HG03280 (cell line): Measurements from ENCODE around the gene EEF2.
A peak's percentile ranks its signal among the peaks of the same experiment; 100 is the strongest.

Source experiments
- ATAC-seq: cut with Tn5 transposase; IDR thresholded peaks from one replicate; pipeline ENCODE4 v1.9.1; 2021; ENCODE audit warnings: mild to moderate bottlenecking, moderate library complexity; ENCODE audit not compliant: unreplicated experiment

Gene EEF2

DNA sequence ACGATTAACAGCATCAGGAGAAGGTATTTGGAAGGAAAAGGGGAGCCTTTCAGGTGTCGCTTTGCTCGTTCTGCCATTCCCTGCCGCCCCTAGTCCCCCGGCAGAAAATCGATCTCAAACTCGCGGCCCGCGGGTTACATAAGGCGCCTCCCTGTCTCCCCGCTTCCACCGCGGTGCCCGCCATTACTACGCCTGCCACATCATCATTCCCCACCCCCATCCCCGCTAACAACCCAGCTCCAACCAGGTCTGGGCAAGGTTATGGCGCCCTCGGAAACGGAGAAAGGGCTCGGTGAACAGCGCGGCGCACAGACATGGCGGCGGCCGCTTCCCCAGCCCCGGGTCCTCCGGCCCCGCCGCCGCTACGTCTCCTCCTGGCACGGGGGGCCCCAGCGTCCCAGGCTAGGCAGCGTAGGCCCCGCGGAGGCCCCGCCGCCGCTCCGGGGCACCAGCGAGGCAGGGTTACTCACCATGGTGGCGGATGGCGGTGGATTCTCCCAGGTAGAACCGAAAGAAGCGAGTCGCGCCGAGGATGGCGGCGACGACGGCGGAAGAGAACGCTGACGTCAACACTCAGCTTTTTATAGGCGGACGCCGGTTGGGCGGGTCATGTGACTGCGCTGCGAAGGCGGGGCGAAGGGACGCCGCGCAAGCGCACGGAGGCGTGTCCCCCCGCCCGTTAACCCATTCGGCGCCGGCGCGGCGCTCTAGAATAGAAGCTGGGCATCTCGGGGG is at the start of gene EEF2:
TSS of gene EEF2 (minus strand) at position 556 of the 735 bp plus-strand sequence. CDS start at position 473, 83 bp downstream.
- peak; percentile 49 for ATAC-seq

DNA sequence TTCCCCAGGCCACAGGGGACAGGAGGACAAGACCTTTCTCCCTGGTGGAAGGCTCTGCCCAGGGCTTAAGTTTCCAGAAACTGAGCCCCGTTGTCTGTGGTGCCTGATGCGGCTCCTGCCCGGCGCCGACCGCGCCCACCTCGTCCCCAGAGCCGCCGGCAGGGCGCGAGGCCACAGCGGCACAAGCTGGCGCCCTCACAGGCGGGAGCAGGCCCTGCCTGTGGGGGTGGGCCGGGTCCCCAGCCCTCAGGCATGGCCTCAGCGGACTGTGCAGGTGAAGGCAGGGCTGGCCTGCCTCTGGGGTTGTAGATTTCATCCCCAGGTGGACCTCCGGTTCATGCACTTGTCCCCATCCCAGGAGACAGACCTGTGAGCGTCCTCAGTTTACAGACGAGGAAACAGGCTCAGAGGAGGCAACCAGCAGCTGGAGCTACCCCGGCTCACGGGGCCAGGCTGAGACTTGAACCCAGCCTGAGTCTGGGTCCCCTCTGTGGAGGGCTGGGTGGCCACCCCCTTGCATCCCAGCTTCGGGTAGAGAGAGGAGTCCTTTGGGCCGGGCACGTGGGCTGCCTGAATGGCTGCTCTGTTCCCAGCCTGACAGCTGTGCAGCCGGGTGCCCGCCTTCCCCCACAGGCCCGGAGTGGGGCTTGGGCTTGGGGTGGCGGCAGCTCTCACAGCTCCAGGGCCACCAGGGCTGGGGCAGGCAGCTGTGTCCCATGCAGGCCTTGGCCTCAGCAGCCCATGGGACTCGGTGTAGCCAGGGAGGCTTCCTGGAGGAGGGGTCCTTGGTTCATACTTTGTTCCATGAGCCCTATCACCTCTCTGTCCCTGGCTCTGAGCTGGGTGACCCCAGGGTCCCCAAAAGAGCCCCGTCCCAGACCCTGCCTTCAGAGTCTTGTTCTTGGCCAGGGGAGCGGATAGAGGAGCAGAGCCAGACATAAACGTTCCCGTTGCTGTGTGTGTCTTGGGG is 49.1 kb upstream of the EEF2 start:
- ATAC-seq, result no peak

DNA sequence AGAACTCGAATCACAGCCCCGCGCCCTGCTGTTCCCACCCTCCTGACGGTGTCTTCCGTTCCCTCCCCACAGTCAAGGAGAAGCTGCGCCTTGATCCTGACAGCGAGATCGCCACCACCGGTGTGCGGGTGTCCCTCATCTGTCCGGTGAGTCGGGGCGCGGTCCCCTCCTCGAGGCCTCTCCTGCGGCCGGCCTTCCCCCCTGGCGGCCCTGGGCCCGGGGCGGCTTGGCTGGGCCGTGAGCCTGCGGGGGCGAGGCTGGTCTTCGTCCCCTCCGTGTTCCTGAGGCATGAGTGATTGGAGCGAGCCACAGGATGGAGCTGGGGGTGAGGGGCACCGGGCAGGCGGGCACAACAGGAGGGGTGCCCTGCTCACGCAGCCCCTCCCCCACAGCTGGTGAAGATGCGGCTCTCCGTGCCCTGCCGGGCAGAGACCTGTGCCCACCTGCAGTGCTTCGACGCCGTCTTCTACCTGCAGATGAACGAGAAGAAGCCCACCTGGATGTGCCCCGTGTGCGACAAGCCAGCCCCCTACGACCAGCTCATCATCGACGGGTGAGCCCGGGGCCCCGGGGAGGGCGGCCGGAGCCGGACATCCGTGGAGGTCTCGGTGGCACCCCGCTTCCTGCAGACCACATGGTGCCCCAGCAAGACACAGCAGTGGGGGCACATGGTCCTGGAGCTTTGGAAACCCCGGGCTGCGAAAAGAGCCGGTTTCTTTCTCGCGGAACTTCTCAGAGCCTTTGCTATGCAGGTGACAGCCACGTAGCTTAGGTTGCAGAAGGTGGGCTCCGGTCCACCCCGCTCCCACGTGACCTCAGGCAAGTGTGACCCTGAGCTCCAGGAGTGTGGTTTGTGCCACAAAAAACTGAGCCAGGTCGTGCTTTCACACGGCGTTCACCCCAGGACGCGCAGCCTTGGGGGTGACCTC is 48.0 kb upstream of the EEF2 start:
- ATAC-seq, result no peak

DNA sequence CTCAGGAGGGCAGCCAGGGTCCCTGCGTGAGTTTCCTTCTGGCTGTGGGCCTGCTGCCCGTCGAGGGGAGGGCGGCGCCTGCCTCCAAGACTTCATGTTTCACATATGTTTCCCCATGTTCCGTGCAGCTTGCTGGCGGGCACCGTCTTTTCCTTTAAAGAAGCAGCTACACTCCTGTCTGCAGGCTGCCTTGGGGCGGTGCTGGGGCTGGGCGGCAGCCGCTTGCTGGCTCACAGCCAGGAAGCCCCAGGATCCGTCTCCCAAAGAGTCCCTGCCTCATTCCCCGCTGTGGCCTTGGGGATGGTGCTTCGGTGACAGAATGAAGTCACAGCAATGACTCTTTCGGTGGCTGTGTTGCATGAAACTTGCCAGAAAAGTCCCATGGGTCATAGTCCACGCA is 47.2 kb upstream of the EEF2 start:
- no peak for ATAC-seq

DNA sequence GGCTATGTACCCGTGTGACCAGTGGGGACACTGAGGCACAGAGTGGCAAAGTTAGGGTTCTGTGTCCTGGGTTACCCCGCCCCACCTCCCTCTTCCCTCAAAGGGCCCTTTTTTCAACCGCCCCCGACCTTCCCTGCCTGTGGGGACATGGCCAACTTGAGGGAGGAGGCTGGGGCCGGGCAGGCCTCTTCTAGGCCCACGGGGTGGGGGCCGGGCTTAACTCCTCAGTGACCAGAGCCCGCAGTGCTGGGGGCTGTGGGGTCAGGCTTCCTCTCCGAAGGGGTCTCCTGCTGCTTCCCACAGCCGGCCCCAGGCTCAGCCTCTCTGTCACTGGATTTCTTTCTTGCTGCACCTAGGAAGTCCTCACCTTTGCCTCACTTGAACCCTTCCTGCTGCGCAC is 46.2 kb upstream of the EEF2 start:
- no peak for ATAC-seq

DNA sequence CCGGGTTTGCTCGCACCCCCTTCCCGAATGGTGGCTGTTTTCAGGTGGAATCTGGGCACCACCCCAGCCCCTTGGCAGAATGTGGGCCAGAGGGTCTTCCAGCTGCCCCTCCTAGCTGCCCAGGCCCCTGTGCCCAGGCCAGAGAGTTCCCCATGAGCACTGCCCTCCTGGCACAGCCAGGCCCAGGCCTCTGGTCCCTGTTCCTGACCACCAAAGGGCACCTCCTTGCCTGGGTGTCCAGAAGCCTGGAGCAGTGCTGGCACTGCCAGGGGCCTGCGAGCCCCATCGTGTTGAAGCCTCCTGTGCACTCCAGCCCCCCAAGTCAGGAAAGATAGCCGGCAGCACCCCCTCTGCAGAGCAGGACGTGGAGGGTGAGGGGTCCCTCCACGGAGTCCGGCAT is 45.7 kb upstream of the EEF2 start:
- no peak for ATAC-seq

DNA sequence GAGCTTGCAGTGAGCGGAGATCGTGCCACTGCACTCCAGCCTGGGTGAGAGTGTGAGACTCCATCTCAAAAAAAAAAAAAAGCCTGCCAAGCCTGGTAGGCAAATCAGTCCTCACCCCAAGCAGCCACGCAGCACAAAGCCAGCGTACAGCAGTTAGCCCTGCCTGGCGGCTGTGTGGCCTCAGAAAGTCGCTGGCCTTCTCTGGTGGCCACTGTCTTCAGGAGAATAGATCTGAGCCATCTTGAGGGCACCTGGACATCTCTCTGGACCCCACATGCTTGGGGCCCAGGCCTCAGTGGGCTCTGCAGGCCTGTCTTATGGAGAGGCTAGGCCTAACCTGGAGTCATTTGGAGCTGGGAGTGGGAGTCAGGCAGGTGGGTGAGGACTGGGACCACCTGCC is 45.3 kb upstream of the EEF2 start:
- ATAC-seq, result no peak

DNA sequence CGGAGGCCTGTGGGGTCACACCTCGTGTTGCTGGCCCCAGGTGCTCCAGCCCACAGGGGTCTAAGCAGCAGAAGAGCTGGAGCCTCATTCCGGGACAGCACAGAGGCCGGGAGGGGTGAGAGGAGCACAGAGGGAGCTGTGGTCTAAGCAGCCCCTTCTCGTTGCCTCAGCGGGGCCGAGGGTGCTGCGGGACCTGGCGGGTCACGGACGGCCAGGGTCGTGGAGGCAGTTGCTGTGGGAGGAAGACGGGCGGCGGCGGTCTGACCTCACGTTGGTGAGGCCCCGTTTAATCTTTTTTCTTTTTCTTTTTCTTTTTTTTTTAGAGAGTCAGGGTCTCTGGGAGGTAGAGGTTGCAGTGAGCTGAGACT is 44.0 kb upstream of the EEF2 start:
- no peak for ATAC-seq

DNA sequence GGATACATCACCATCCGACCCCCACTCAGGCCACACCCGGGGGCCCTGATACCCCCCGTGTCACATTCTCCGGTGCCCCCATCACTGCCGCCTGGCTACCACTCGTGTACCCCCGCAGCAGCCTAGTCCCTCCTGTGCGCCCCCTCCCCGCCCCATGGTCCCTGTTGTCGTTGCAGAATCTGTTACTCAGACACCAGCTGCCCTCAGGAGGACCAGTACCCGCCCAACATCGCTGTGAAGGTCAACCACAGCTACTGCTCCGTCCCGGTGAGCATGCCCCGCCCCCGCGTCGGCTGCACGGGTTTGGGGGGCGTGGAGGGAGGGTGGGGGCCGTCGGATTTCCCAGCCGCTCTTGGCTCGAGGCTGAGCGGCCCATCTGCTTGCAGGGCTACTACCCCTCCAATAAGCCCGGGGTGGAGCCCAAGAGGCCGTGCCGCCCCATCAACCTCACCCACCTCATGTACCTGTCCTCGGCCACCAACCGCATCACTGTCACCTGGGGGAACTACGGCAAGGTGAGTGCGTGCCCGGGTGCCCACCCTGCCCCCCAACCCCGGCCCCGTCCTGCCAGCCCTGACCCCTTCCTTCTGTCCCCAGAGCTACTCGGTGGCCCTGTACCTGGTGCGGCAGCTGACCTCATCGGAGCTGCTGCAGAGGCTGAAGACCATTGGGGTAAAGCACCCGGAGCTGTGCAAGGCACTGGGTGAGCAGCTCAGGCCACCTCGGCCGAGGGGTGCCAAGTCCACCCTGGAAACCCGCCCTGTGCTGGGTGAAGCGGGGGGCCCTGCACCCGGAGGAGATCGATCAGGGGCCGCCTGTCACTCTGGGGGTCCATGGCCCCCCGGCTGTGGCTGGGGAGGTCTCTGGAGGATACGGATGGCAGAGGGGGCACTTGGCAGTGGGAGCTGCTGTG is 43.3 kb upstream of the EEF2 start:
- no peak for ATAC-seq

DNA sequence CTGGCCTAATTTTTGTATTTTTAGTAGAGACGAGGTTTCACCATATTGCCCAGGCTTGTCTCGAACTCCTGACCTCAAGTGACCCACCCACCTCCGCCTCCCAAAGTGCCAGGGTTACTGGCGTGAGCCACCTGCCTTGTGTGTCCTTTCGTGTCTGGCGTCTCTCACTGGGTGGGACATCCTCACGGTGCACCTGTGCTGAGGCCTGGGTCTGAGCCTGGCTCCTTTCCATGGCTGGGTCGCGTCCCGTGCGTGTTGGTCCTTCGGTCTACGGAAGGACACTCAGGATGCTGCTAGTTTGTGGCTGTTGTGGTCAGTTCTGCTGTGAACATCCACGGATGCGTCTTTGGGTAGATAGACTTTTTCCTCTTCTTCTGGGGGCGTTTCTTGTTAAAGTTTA is 41.9 kb upstream of the EEF2 start:
- no peak for ATAC-seq

DNA sequence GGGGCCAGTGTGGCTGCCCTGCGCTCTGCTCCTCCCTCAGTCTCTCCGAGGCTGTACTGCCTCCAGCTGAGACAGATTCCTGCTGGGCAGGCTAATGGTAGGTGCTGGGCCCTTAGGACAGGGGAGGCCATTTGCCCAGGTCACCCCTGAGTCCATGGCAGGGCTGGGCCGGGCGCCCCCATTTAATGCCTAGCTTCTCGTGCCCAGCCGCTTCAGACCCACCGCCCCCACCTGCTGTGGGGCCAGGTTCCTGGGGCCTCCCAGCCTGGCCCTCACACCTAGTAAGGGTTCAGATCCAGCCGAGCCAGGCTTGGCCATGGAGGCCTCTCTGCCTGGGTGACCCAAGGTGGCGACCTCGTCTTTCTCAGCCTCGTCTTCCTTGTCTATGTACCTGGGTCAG is 40.1 kb upstream of the EEF2 start:
- ATAC-seq, result no peak

DNA sequence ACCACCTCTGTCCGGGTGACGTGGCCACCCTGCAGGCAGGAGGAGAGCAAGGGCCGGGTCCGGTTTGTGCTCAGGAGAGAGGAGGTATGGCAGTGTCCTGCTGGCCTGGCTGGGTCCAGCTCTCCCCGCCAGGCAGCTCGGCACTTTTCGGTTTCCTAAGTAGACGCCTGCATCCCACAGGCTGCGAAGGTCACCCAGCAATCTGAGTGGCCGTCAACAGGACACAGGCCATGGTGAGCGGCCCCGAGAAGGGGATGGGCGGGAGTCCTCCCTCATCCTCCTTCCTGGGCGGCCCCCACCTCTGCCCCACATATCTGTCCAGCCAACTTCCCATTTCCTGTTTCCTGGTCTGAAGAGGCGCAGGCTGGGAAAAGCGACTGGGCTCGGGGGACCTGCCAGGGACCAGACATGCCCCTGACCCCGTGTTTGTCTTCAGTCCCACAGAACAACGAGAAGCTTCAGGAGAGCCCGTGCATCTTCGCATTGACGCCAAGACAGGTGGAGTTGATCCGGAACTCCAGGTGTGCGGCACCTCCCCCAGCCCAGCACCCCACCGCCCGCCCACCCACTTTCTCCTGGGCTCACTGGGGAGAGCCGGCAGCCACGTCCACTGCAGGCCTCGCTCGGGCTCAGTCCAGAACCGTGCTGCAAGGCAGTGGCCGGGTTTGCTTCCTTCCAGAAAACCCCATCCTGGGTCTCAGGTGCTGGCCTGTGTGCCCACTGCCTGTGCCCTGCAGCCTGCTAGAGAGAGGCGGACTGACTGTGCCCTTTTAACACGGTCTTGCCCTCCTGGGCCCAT is 38.5 kb upstream of the EEF2 start:
- ATAC-seq, result no peak

DNA sequence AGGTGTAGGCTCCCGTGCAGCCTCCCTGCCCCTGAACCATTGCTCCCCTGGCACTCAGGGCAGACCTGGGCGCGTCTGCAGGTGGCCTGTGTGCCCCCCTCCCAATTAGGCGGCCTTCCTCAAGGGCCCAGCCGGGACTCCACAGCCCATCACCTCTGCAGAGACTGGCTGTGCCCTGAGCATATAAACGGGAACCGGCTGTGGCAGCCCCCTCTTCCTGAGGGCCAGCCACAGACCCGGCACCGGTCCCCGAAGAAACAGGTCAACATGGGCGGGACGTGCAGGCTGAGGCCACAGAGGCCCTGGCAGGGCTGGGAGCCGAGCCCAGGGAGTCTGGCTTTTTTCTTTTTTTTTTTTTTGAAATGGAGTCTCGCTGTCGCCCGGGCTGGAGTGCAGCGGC is 34.3 kb upstream of the EEF2 start:
- no peak for ATAC-seq

DNA sequence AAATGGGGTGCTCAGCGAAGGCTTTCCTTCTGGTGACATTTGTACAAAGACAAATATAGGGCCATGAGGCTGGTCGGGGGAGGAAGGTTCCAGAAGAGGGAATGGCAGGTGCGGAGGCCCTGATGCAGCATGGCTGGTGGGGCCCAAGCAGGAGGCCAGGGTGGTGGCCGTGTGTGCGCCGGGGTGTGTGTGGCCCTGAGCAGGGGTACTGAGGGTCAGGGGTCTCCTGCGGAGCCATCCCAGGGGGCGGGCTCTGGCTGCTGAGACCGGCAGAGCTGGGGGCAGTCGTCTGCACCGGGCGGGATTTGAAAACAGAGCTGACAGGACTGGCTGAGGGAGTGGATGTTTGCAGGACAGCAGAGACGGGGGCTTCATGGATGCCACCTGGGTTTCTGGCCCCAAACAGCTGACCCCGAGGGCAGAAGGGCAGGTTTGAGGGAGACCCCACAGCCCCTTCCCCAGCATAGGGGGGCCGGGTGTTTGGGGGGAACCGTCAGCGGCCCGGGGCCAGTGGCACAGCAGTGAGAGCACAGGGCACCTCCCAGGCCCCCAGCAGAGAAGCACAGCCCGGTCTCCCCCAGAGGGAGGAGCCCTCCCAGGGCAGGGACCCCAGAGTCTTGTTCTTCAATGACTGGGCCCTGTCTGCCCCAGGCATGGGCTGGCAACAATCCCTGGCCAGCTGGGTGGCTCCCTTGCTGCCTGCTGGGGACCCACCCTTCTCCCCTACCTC is 33.7 kb upstream of the EEF2 start:
- no peak for ATAC-seq

DNA sequence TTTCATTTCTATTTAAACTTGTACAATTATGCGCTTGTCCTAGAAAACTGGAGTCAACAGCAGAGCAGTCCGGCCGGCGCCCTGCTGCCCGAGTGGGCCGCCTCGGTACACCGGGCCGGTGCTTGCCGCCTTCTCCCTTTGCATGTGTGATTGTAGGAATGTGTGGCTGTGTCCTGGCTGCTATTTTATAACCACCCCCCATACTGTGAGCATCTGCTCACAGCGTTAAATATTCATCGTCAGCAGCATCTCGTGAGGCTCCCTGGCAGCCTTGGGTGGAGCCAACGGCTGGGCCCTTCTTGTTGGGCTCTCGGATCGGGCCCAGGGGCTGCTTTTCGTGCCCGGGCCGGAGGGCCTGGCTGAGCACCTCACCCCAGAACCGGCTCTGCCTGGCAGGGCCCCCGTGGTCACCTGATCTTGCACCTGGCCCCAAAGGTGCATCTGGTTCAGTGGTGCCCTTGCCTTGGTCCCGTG is 32.9 kb upstream of the EEF2 start:
- no peak for ATAC-seq

DNA sequence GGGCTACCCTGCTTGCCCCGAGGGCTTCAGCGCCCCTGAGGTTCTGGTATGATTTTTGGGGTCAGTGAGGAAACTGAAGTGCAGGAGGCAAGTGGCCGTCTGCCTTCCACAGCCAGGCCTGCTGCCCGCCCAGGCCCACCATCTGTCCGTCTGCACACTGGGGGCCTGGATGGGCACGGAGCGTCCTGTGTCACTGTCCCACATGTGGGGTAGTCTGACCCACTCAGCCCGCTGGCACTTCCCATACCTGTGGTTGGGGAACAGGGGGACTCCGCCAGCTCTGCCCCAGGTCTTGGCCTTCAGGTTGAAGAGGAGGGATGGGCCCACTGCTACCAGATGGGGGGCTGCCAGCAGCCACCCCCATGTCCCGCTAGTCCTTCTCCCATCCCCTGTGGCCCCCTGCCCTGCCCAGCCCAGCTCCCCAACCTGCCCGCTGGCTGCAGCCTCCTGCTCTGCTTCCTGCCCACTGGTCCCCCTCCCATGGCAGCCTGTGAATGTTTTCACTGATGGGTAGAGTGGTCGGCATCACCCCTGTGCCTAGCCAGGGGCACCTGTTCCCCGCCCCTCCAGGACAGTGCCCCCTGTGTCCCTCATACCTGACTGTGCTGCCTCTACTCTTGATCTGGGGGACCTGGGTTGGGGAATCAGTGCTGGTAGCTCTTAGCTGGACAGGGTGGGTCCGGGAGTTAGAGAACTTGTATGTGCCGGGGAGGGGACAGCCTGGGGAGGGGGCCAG is 31.8 kb upstream of the EEF2 start:
- no peak for ATAC-seq

DNA sequence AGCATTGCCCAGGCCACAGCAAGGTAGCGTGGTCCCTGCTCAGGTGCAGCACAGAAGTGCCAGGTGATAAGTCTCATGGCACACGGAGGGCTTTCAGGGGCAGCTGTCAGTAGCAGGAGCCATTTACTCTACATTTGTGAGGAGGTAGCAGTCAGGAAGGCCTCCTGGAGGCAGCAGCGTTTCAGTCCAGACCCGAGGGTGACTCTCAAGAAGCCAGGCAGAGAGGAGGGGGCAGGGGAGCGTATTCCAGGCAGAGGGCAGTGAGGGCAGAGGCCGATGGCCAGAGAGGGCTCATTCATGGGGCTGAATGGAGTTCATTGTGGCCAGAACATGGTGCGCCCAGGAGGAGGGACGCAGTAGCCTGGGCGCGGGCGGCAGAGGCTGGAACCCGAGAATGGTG is 31.2 kb upstream of the EEF2 start:
- ATAC-seq, result no peak
